HG03565 (cell line): ENCODE results near the gene PRDM16.

Experiments
- ATAC-seq: cut with Tn5 transposase; IDR thresholded peaks from one replicate; pipeline ENCODE4 v1.9.1; 2021; ENCODE audit warnings: mild to moderate bottlenecking, moderate library complexity; ENCODE audit not compliant: unreplicated experiment

Gene PRDM16

DNA sequence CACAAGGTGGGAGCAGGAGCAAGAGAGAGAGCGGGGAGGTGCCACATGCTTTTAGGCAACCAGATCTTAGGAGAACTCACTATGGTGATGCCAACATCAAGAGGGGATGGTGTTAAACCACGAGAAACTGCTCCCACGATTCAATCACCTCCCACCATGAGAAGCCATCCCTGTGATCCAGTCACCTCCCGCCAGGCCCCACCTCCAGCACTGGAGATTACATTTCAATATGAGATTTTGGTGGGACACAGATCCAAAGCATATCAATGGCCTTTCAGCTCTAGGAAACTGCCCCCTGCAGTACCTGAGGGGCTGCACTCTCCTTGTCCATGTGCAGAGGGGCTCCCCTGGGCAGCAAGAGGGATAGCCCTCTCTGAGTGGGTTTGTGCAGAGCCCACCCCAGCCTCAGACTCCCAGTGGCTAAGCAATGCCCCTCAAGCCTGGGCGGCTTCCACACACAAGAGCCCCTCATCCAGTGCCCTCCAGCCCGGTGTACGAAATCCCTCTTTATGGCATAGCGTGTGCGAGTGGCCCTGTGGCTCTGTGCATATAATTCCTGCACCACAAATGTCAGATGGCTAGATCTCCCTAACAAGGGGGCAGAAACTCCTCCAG is 15.5 kb upstream of the PRDM16 start:
- no peak for ATAC-seq

DNA sequence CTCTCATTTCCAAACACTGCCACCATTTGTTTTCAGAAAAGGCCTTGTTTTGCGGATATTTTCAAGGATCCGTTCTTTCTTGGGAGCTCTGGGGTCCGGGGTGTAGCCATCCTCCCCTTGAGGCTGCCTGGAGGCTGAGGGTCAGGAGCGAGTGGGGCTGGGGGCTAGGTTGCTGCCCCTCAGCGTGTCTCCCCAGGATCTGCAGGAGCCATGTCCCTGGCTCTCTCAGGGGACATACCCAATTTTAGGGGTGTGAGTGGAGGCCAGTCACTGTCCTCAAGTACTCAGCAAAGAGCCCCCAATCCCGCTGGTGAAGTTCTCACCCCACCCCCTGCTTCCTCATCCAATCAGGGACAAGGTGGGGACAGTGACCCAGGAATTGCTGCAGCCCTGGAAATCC is 15.0 kb upstream of the PRDM16 start:
- ATAC-seq = no peak

DNA sequence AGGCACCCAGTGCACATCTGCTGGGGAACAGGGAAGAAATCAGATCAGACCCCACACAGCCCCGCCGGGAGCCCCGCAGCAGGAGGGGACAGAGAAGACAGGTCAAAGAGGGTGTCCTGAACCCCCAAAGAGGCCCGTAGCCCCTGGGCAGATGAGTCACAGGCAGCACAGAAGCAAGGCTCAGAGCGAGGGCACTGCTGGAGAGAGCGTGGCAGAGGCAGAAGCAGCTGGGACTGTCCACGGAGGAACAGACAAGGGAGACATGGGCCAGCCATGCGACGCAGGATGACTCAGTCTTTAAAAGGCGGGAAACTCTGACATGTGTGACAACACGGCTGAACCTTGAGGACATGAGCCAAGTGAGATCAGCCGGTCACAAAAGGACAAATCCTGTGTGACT is 14.5 kb upstream of the PRDM16 start:
- no peak for ATAC-seq

DNA sequence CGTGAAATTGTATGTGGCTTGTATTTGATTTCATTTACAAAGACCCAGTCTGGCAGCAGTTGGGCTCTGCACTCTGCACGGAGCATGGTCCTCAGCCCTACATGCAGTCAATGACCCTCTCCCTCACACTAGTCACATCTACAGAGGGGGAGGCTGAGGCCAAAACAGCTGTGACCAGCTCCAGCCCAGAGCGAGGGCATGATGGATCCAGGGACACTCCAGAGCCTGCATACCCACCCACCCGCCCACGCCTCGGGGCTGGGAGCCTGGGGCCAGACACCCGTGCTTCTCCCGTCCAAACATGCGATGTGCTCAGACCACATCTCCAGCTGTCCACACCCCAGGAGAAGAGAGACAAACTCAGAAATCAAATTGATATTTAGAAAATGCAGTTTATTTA is 14.0 kb upstream of the PRDM16 start:
- ATAC-seq = no peak

DNA sequence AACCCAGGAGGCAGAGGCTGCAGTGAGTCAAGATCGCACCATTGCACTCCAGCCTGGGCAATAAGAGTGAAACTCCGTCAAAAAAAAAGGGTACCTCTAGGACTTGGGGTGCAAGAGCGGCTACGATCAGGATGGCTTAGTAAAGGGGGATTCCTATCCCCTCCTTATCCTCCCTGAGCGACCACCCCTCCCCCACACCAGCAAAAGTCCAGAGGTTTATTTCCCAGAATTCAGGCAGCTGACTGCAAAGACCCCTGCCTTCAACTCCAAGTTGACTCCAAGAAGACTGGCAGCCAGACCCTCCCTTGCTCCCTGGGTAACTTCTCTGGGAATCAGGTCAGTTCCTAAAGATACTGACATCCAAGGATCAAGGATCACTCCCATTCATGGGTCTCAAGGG is 12.4 kb upstream of the PRDM16 start:
- ATAC-seq = no peak

DNA sequence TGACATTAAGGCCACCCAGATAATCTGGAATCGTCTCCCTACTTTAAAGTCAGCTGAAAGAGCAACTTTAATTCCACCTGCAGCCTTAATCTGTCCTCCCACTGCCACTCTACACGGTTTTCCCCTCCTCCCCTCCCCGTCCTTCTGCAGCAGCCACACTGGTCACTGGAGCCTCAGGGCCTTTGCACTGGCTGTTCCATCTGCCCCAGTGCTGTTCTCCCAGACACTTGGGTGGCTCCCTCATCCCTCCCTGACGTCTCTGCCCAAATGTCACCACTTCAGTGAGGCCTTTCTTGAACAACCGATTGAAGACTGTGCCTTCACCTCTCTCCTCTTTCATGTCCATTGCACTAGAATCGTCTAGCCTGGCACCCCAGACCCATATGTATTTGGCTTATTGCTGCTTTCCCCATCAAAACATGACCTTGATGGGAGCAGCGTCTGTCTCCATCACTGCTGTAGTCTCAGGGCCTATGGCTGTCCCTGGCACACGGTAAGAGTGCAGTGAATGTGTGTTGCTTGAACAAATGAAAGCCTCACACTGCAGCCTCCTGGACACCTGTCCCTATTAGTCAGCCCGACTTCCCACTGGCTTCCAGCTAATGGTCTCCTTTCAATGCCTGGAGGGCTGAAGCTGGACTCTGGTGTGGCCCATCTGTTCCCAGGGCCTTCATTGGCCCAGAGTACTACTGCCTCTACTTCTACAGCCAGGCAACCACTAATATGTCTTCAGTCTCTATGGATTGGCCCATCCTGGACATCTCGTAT is 10.6 kb upstream of the PRDM16 start:
- no peak for ATAC-seq

DNA sequence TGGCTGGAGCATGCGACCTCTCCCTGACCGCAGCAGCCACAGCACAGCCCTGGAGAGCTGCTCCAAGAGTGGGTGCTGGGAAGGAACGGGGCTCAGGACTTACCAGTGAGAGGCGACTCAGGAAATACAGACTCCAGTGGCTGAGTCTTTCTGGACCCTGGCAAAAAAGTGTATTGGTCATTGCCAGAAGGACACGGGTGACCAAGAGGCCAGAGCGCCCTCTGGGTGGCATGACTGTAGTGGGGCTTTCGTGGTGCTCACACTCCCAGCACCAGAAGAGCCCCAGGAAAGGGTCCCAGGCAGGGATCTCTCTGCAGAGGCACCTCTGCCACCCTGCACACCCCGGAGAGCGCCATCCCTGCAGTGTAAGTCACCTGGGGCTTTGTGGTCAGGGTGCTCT is 8.9 kb upstream of the PRDM16 start:
- no peak for ATAC-seq

DNA sequence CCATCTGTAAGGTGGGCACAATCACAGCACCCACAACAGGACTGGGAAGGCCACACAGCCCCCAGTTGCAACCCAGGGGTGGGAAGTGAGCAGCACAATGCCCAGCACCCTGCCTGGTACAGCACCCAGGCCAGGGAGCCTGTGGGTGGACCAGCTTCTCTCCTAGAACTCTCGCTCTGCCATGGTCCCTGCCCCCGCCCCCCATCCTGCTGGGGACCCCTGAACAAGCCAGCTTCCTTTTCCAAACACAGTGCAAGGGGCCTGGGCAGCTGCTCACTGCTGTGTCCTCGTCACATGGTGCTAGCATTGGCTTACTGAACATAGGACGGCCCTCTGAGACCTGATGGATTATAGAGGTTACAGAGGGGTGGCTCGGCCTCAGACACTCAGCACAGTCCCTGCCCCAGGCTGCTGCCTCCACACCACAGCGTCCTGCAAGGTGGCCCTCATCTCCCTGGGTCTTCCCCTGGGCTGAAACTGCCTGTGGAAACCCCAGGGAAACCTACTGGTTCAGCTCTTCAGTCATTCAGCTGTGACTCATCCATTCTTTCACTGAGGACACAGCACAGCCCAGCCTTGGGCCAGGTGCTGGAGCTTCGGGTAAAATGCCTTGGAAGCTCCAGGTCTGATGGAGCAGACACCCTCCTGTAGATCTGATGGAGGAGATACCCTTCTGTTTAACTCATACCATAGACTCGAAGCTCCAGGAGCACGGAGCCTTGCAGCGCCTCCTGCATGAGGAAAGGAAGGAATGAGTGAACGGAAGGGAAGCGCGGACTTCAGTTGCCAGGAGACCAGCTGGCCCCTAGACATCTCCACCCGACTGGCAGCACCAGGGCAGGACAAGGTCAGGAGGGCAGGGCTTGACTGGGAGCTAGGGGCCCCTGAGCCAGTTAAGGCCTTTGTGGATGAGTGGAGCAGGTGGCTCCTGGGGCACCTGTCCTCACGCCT is 8.1 kb upstream of the PRDM16 start:
- no peak for ATAC-seq

DNA sequence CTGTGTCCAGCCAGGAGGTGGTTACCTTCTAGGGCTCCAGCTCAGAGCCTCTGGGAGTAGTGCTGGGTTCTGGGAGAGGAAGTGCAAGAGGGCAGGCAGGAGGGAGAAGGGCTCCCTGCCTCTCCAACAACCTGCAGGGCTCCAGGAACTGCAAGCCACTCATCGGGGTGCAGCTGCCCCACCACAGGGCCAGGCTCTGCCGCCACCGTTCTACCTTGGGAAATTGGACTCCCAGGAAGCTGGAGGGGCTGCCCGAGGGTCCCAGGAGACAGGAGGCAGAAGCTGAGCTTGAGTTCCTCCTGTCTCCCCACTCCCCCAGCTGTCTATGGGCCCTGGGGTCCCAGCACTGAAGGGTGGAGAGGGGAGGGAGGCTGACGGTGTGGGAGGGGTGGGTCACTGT is 7.4 kb upstream of the PRDM16 start:
- ATAC-seq = no peak

DNA sequence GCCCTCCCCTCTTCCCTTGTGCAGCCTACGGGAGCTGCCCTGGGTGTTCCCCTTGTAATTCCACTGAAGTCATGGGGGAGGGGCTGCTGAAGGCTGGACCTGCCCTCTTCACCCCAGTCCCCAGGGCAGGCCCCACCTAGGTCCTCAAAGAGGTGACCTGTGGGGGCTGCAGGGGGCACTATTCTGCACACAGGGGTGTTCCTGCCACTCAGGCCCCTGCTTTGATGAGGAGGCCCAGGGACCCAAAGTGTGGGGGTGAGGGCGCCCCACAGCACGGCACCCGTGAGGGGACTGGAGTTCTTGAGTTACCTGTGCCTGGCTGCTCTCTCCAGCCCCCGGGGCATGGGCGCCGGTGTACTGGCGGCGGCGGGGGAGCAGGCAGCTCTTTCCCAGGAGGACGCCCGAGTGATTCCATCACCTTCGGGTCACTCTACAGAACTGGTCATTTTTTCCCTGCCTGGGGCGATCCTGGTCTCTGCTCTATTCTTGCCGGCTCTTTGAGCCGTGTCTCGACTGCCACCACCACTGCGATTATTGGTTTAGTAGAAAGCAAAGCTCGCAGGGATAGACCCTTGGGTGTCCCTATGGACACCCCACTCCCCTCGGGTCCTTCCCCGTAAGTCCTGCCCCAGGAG is 6.9 kb upstream of the PRDM16 start:
- ATAC-seq = no peak

DNA sequence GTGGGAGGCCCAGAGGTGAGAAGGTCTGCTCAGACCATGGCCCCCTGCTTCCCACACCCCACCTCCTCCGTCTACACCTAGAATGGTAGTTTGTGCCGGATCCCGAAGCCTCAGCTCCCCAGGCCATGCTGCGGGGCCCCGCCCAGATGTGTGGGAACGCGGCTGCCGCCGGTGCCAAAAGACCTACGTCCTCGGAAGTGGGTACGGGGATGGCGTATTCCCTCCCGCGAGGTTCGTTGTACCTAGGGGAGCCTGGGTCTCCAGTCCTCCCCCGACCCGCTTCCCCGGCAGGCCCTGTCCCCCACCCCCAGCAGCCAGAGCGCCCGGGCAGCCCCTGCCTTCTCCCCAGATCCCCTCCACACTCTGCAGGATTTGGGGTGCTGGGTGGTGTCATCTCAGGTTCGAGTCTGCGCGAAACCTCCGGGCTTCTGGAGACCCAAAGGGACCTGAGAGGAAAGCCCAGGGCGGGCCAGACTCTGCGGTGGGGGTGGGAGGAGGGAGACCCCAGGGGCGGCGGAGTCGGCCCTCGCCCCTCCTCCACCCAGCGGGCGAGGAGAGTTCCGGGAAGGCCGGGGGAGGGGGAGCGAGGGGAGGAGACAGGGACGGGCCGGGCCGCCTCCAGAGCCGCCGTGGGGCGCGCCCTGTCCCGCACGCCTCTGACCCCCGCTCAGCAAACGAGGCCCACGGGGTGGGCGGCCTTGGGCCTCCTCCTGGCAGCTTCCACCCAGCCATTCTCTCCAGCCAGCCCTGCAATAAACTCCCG is 6.2 kb upstream of the PRDM16 start:
- no peak for ATAC-seq

DNA sequence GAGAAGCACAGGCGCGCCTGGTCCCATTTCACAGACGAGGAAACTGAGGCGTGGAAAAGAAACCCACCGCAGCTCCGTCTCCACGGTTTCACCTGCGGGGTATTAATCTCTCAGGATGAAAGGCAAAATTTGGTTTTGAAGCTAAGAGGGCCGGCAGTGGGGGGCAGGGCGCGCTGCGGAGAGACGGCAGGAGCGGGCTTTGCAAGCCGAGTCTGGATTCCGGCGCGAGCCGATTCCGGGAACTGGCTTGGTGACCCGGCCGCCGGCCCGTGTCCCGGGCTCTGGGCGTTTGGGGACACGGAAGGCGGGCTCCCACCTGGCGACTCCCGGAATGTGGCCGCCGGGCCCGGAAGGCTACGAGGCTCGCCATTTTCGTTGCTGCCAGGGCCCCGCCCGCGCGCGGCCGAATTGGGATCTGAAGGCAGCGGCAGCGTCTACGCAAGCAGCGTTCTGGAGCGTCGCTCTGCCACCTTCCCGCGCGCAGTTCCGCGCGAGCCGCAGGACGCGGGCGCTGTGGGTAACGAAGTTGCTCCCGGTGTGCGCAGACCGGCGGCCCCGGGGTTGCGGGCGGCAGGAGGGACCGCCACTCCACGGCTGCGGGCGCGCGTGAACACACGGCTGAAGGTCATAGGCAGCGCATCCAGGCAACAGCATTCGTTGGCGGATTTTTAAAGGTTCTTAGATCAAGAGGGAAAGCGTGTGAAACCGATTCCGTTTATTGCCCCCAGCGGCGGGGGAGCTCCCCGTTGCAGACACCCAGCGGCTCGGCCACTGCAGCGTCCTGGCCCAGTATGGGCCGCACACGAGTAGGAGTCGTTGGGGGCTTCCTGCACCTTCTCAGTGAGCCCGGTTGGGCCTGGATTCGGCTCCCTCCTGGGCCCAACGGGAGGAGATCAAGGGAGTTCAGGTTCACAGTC is 5.4 kb upstream of the PRDM16 start:
- ATAC-seq = no peak

DNA sequence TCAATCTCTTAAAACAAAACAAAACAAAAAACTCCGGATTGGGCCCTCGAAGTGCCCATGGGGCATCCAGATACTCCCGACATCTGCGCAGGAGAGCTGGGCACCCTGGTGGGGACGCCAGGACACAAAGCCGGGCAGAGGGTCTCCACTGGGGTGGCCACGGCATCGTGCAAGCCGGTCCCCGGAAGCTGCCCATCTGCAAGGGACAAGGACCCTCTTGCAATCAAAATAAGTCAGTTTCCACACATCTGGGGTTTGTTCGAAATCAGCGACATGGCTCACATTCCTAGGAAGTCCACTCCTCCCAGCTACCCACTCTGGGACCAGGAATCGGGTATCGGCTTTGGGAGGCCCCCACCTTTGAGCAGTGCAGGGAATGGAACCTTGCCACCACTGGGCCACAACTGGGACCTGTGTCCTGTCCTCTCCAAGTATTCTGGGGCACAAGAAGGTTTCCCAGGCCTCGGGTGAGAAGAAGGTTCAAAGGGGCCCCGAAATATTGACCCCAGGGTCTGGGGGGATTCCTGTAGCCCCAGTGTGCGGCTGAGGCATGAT is 4.6 kb upstream of the PRDM16 start:
- no peak for ATAC-seq

DNA sequence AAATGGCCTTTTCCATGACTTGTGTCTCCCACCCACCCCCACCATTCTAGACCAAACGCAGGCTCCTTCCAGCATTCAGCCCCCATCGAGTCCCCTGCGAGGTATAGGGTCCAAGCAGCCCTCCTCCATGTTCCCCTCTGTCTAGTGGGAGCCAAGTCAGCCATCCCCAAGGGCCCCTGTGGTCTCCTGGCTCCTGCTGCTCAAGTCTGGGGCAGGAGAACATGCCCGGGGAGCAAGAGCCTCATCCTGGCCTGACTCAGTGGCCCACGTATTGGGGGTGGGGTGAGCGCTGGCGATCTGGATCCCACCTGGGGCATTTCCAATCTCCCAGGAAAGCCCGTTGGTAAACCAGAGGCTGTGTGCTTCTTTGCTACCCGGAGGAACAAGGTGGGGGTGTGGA is 4.1 kb upstream of the PRDM16 start:
- no peak for ATAC-seq

DNA sequence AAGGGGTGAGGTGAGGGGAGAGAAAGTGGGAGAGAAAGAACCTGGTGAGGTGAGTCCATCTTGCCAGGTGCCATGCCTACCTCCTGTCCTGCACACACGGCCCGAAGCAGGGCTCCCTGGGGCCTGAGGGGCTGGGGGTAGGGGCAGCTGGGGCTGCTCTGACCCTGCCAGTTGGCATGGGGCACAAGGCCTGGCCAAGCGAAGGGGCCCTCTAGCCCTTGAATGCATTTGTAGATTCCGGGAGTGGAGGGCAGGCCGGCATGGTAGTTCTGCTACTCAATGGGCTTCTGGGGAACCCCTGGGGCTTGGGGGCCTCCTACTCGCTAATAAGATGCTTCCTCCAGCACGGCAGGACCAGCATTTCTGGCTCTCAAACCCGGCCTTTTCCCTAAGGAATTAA is 3.6 kb upstream of the PRDM16 start:
- no peak for ATAC-seq

DNA sequence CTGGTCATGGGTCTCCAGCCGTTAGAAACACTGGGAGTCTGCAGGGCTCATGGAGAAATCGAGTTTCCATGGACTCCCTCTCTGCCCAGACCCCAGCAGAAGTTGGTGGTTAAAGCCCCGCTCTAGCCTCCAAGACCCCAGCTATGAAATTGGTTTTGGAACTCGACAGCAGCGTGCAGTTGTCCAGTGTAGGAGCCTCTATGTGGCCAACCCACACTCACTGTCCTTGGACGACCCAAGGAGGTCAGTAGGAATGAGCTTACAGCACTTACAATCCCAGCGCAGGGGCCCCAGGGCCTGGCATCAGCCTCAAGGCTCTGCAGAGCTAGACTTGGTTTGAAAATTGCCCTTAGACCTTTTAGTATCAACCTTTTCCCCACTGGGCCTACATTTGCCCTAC is 3.2 kb upstream of the PRDM16 start:
- ATAC-seq = no peak

DNA sequence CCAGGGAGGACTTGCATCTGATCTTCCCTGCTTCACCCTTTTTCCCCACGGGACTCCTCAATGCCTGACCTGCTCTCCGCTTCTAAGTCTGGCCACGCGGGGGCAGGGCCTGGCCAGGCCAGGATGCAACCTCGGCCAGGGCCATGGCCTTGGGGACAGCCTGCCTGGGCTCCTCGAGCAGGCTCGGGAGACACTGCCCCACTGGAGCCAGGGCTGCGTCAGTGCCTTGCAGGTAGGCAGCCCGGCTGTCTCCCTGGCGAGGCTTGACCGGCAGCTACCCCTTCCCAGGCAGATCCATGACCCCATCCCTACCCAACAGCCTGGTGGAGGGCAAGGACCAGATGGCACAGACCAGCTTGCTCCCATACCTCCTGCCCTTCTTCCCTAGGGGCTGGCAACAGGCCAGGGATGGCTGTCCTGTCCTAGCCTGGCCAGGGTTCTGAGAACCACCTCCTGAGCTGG is 2.7 kb upstream of the PRDM16 start:
- no peak for ATAC-seq

DNA sequence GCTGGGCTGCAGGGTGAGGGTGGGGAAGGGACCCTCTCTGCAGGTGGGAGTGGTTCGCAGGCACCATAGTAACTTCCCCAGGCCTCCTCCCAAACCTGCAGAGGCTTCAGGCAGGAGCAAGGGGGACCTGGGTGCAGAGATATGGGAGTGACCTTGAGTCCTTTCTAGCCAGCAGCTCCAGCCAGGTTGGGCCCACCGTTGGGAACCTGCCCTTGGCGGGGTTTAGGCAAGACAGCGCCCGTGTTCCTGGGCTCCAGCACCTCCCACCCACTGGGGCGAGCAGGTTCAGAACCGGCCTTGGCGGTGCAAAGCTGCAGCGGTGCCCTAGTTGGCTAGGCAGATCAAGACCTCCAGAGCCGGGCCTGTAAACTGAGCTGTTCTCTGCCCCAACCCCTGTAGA is 2.2 kb upstream of the PRDM16 start:
- ATAC-seq = no peak

DNA sequence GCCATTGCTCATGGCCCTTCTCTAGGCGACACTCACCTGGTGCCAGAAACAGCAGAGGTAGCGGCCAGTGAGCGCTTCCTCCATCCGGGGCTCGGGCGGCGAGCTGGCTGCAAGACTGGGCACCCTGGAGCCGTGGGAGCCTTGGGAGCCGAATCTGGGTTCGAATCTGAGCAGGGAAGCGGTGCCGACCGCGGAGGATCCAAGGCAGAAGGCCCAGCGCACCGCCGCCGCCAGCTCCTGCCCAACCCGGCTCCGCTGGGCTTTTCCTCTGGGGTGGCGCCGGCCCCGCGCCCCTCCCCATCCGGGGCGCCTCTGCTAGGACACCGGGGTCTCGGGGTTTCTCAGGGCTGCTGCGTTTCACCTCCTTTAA is 1.7 kb upstream of the PRDM16 start:
- no peak for ATAC-seq
